Measurements from ENCODE around the gene SPEM3.

SPEM3 gene

GRCh38 chr17:7414837-7415236, 13.8 kb upstream of the SPEM3 start:
- DNase-seq (ENCODE audit: low read depth), result no peak
- no peak for TF ChIP-seq CTCF (IDR thresholded peaks at IDR 0.05; ENCODE audit: low read depth, low read length, missing control alignments)
- no peak overlapping the region for H3K4me3 ChIP-seq (ENCODE audit: low read depth, low read length)

GRCh38 chr17:7415784-7416183, 12.9 kb upstream of the SPEM3 start:
- no peak for TF ChIP-seq CTCF (IDR thresholded peaks at IDR 0.05; ENCODE audit: low read depth, low read length, missing control alignments)
- no peak for DNase-seq (ENCODE audit: low read depth)
- H3K4me3 ChIP-seq (ENCODE audit: low read depth, low read length), result no peak overlapping the region

GRCh38 chr17:7416323-7416722, 12.3 kb upstream of the SPEM3 start:
- no peak overlapping the region for H3K4me3 ChIP-seq (ENCODE audit: low read depth, low read length)
- no peak for DNase-seq (ENCODE audit: low read depth)
- TF ChIP-seq CTCF (IDR thresholded peaks at IDR 0.05; ENCODE audit: low read depth, low read length, missing control alignments), result peak; percentile 19

GRCh38 chr17:7417056-7417655, 11.5 kb upstream of the SPEM3 start:
- DNase-seq (ENCODE audit: low read depth), result no peak
- no peak overlapping the region for H3K4me3 ChIP-seq (ENCODE audit: low read depth, low read length)
- TF ChIP-seq CTCF (IDR thresholded peaks at IDR 0.05; ENCODE audit: low read depth, low read length, missing control alignments), result no peak

GRCh38 chr17:7418472-7419152, 10.0 kb upstream of the SPEM3 start:
- H3K4me3 ChIP-seq (ENCODE audit: low read depth, low read length), result no peak overlapping the region
- no peak for TF ChIP-seq CTCF (IDR thresholded peaks at IDR 0.05; ENCODE audit: low read depth, low read length, missing control alignments)
- no peak for DNase-seq (ENCODE audit: low read depth)

GRCh38 chr17:7419819-7420610, 8.6 kb upstream of the SPEM3 start, which contains the start of gene SPEM1:
Gene SPEM1 (plus strand): TSS chr17:7420324. CDS start chr17:7420385, 61 bp downstream.
- H3K4me3 ChIP-seq (ENCODE audit: low read depth, low read length), result no peak within 1 kb of the TSS
- TF ChIP-seq CTCF (IDR thresholded peaks at IDR 0.05; ENCODE audit: low read depth, low read length, missing control alignments), result no peak
- no peak for DNase-seq (ENCODE audit: low read depth)

All from GM12864 (cell line).